Uterine smooth muscle cell (primary cell): Measurements from ENCODE around the gene TNFAIP6. TPM values are rescaled to one million over a fixed set of nuclear protein-coding genes. Genes with fewer than 3 reads are reported as not detected.

Experiments used
- total RNA-seq: library from RNA; depleted of rRNA; stranded (reverse); fragments of >200 nt; gene quantifications from 2 replicates; pipeline ENCODE4 v1.2.3, GENCODE V29; 2014

Gene TNFAIP6
- 67.4 and 190 TPM in 2 replicates for total RNA-seq

GRCh38 chr2:151357359-151357758 lies at the start of gene TNFAIP6:
TSS of gene TNFAIP6 (plus strand) at chr2:151357592. CDS start at chr2:151357667, 75 bp downstream.

GRCh38 chr2:151409601-151410484 lies 52.5 kb downstream of the TNFAIP6 start, which contains the start of gene RIF1:
TSS of gene RIF1 (plus strand) at chr2:151409902. CDS start at chr2:151410424, 522 bp downstream.

Other genes starting within 250 kb of the TNFAIP6 start
- 4.8 and 6.7 TPM in 2 replicates for gene RBM43, start 95.7 kb upstream of the TNFAIP6 start, total RNA-seq
- 20.0 and 24.6 TPM in 2 replicates for gene NMI, start 67.9 kb upstream of the TNFAIP6 start, total RNA-seq
- 52.6 and 63.5 TPM in 2 replicates for gene RIF1, start 52.3 kb downstream of the TNFAIP6 start, total RNA-seq